Caco-2 (cell line): Measurements from ENCODE around the gene PGA3. TPM values are rescaled to one million over a fixed set of nuclear protein-coding genes. Genes with fewer than 3 reads are reported as not detected.
A peak's percentile ranks its signal among the peaks of the same experiment; 100 is the strongest.
"Not testable (repeated sequence)": the region's sequence is repeated elsewhere in the genome, so short reads cannot be mapped to it uniquely, and the experiment has no call there.

Experiments
- BruUV-seq: library from RNA; stranded (reverse); fragments of 400-500 nt; replicated peaks from 2 replicates; lab custom pipeline; 2021; lab: Mats Ljungman, UMichigan
- CTCF ChIA-PET: fragments of 300-600 bp; sonication (Branson Sonifier 250); formaldehyde crosslinking; loops from one replicate; lab custom pipeline; 2022; ENCODE audit warnings: antibody characterized with exemption; lab: Charles Lee
- POLR2A ChIA-PET: fragments of 300-600 bp; sonication (Branson Sonifier 250); formaldehyde crosslinking; loops from one replicate; lab custom pipeline; 2022; ENCODE audit warnings: antibody characterized with exemption; lab: Charles Lee
- DNase-seq, 2 experiments: peaks; one replicate each; pipeline versions ENCODE4 v3.0.0 to v3.0.0-alpha.2; 2020 to 2022
- H3K27me3 ChIP-seq: replicated peaks from 2 replicates; pipeline ENCODE4 v1.6.0; 2011; ENCODE audit warnings: low read length; ENCODE audit not compliant: control insufficient read depth, insufficient read depth
- H3K36me3 ChIP-seq: 2 replicates; pipeline ENCODE4 v1.5.1; 2011; ENCODE audit warnings: low read length; ENCODE audit not compliant: control insufficient read depth, insufficient read depth
- H3K4me1 ChIP-seq: fragments of 250-450 bp; sonication (Bioruptor Pico); 2 replicates; pipeline ENCODE4 v1.5.1; 2020; ENCODE audit warnings: mild to moderate bottlenecking
- H3K4me3 ChIP-seq: 2 replicates; pipeline ENCODE4 v1.5.1; 2011; ENCODE audit warnings: low read depth, mild to moderate bottlenecking, control low read depth, low read length
- H3K9me3 ChIP-seq: fragments of 250-450 bp; sonication (Bioruptor Pico); 2 replicates; pipeline ENCODE4 v1.5.1; 2020; ENCODE audit warnings: mild to moderate bottlenecking, moderate library complexity
- H3K27ac Mint-ChIP-seq: one replicate; pipeline ENCODE4 v1.8.0; 2022; ENCODE audit warnings: mixed read lengths; ENCODE audit not compliant: unreplicated experiment
- H3K27me3 Mint-ChIP-seq: one replicate; pipeline ENCODE4 v1.8.0; 2022; ENCODE audit warnings: mixed read lengths; ENCODE audit not compliant: insufficient read depth, unreplicated experiment
- H3K36me3 Mint-ChIP-seq: one replicate; pipeline ENCODE4 v1.8.0; 2022; ENCODE audit warnings: mild to moderate bottlenecking, mixed read lengths; ENCODE audit not compliant: insufficient read depth, unreplicated experiment
- H3K4me1 Mint-ChIP-seq: one replicate; pipeline ENCODE4 v1.8.0; 2022; ENCODE audit warnings: low read depth, mixed read lengths; ENCODE audit not compliant: unreplicated experiment
- H3K4me3 Mint-ChIP-seq: one replicate; pipeline ENCODE4 v1.8.0; 2022; ENCODE audit warnings: mild to moderate bottlenecking, moderate library complexity, mixed read lengths; ENCODE audit not compliant: unreplicated experiment
- H3K9me3 Mint-ChIP-seq: one replicate; pipeline ENCODE4 v1.8.0; 2022; ENCODE audit warnings: mixed read lengths; ENCODE audit not compliant: unreplicated experiment
- CTCF ChIP-seq, 2 experiments: fragments of 200-600 bp in 1 of 2; IDR thresholded peaks; 1 replicate in 1 of 2; 2 replicates in 1 of 2; pipeline versions ENCODE4 v1.5.1 to v1.8.0; 2011 to 2022; ENCODE audit warnings: antibody characterized with exemption in 1 of 2, control low read depth in 1 of 2, inconsistent platforms in 1 of 2, low read depth in 1 of 2, low read length in 1 of 2, mild to moderate bottlenecking in 1 of 2, moderate library complexity in 1 of 2; ENCODE audit not compliant: insufficient read depth in 1 of 2, severe bottlenecking in 1 of 2, unreplicated experiment in 1 of 2
- intact Hi-C: fragments of 100-400 bp; cut with micrococcal nuclease; formaldehyde crosslinking; loops from one replicate; pipeline ENCODE4 v1.10.0; 2022; ENCODE audit not compliant: unreplicated experiment
- total RNA-seq: library from RNA; stranded (reverse); gene quantifications from 2 replicates; pipeline ENCODE4 v1.2.3, GENCODE V29; 2022

PGA3 gene
- total RNA-seq, 1 experiment from 2014 or later, result not detected

GRCh38 chr11:61250796-61251765 lies 47.8 kb downstream of the PGA3 start:
- BruUV-seq, DNase-seq, H3K4me3 Mint-ChIP-seq, H3K9me3 Mint-ChIP-seq, H3K36me3 ChIP-seq, H3K4me1 Mint-ChIP-seq, H3K27me3 ChIP-seq, H3K27me3 Mint-ChIP-seq, H3K9me3 ChIP-seq, H3K36me3 Mint-ChIP-seq, intact Hi-C loops, H3K4me3 ChIP-seq, H3K4me1 ChIP-seq, H3K27ac Mint-ChIP-seq, POLR2A ChIA-PET: not testable (repeated sequence)
- CTCF ChIA-PET, result interaction anchor here (0.6 kb wide), 1 partner anchor 258 kb away, joined by 3 read pairs; the partner anchor contains the start of gene LRRC10B

DNA sequence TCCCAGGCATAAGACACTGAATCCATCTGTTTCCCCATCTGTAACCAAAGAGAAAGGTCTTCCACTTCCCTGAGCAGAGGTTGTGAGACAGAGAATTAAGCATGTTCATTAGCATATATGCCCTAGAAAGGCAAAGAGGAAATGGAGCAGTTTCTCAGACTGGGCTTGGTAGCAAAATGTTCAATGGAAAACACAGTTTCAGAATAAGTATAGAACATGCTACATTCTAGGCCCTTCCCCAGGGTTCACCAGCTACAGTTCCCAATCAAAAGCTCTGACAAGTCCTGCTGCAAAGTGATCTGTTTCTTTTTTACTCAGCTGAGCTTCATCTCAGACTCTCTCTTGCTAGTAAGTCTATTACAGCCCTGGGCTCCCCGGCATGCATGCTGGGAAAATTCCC lies 49.0 kb downstream of the PGA3 start:
- BruUV-seq, H3K27me3 ChIP-seq, H3K4me1 Mint-ChIP-seq, H3K9me3 ChIP-seq, H3K9me3 Mint-ChIP-seq, H3K27ac Mint-ChIP-seq, DNase-seq, H3K4me3 ChIP-seq, intact Hi-C loops, CTCF ChIA-PET, H3K27me3 Mint-ChIP-seq, H3K4me3 Mint-ChIP-seq, H3K36me3 ChIP-seq, H3K4me1 ChIP-seq, H3K36me3 Mint-ChIP-seq: not testable (repeated sequence)
- POLR2A ChIA-PET, result interaction anchor here (0.6 kb wide), 1 partner anchor 109 kb away, joined by 5 read pairs; the partner anchor contains the start of gene CYB561A3

DNA sequence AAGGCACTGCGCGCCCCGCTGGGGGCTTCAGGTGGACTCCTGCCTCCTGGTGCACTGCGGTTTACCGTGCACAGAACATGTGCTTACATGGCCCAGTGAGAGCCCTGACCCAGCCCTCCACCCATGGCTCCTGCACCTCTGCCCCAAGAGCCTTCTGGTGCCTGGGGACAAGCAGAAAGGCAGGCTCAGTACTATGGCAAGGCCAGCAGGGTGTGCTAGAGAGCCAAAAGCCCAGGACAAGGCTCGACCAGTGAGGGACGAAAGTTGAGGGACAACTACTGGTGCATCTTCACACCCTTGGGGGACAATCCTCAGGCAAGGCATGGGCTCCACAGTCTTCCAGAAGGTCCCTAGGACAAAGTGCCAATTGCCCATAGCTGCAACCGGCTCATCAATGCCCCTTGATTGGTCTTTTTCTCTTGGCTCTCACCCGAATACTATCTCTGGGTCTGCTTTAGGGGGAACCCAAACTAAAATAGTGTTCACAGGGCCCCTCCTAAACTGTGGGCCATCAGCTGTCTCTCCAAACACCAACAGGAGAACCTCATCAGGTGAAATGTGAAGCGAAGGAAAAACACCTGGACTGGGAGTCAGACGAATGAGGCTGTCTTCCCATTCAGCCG lies 51.2 kb downstream of the PGA3 start:
- CTCF ChIA-PET, result interaction anchor here (1.5 to 1.7 kb wide), 2 partner anchors 40 to 131 kb away, joined by 4 to 8 read pairs; partner anchors contain the start of gene VWCE
- H3K27me3 ChIP-seq, result no peaks in the 10 kb centered on the region
- no peaks in the 10 kb centered on the region for H3K4me1 ChIP-seq
- intact Hi-C loops, result loop anchor here (1.0 kb wide), 3 partner anchors 40 to 131 kb away; no protein-coding TSS in a partner anchor
- BruUV-seq, result no TSS peak
- no peaks in the 10 kb centered on the region for H3K9me3 ChIP-seq
- no peaks in the 10 kb centered on the region for H3K4me1 Mint-ChIP-seq
- POLR2A ChIA-PET, result no interaction called here
- H3K4me3 Mint-ChIP-seq, result no peak overlapping the region
- no peak overlapping the region for H3K4me3 ChIP-seq
- peak; percentile 69 to 78 for DNase-seq
- no peaks in the 10 kb centered on the region for H3K9me3 Mint-ChIP-seq
- H3K36me3 Mint-ChIP-seq, result no peaks in the 10 kb centered on the region
- H3K27me3 Mint-ChIP-seq, result no peaks in the 10 kb centered on the region
- peak; percentile 92 to 96 for TF ChIP-seq CTCF (IDR thresholded peaks at IDR 0.05; ENCODE audit: insufficient read depth in 1 of 2, low read depth in 1 of 2, low read length in 1 of 2, severe bottlenecking in 1 of 2, unreplicated experiment in 1 of 2)
- H3K36me3 ChIP-seq, result no peaks in the 10 kb centered on the region; the same call in 1 of the 2 replicates
- no peak overlapping the region for H3K27ac Mint-ChIP-seq
